ENCODE data around the gene RSPO4.
A peak's percentile ranks its signal among the peaks of the same experiment; 100 is the strongest.

The RSPO4 gene

DNA sequence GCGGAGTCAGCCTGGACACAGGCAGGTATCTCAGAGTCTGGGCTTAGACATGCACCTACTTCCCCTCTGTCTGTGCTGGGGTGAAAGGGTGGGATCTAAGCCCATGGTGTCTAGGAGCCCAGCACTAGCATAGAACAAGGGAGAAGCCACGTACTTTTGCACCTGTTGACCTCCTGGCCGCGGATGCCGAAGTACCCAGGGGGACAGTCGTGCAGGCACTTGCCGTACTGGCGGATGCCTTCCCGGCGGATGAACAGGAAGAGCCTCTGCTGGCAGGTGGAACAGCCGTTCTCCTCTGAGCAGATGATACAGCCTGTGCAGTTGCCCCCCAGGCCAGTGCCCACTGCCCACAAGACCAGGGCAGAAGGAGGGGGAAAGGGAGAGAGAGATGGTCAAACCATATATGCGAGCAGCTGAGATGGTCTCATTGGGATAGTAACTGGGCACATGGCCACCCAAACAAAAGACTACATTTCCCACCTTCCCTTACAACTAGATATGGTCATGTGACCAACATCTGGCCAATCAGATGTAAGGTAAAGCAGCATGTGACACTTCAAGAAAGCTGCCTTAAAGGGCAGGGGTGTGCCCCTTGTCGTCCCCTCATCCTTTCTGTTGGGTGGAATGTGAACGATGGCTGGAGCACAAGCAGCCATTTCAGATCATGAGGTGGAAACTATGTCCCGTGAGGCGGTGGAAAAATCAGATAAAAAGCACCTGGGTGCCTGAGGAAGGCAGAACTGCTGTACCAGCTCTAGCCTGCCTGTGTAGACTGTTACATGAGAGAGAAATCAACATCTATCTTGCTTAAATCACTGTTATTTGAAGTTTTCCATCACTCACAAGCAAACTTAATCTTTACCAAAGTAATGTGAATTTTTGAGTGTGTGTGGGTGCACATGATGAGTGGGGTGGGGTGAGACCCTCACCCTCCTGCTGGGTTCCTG lies 34.0 kb downstream of the RSPO4 start:
- no peak for DNase-seq

DNA sequence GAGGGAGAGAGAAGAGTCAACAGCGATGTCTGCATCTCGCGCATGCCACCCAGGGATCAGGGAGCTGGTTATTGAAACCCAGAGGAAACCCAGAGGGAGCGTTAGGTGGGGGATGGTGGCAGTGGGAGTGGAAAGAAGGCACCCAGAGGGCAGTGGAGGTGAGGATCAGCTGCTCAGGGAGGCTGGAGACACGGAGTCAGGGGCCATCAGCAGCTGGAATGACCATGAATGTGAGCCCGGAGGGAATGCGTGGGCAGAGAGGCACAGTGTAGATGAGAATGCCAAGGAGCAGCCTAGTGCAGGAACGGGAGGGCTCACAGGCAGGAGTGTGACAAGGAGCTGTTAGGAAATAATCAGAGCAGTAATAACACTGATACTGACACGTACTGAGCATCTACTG lies 36.2 kb downstream of the RSPO4 start:
- DNase-seq = no peak

DNA sequence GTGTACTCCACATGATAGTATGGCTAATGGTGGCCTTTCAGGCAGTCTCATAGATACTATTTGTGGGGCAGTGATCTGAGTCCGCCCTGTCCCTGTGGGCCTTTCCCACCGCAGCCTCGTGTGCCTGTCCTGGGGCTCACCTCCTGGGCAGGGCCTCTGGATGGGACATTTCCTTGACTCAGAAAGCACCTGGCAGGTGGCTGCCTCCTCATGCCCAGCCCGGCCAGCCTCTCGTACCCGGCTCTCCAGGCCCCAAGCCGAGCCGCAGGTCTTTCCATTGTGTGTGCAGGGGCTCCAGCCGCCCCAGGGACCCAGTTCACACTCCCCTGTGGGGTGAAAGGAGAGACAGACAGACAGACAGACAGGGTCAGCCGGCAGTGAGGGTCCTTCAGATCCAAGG lies 38.3 kb downstream of the RSPO4 start:
- DNase-seq = no peak

DNA sequence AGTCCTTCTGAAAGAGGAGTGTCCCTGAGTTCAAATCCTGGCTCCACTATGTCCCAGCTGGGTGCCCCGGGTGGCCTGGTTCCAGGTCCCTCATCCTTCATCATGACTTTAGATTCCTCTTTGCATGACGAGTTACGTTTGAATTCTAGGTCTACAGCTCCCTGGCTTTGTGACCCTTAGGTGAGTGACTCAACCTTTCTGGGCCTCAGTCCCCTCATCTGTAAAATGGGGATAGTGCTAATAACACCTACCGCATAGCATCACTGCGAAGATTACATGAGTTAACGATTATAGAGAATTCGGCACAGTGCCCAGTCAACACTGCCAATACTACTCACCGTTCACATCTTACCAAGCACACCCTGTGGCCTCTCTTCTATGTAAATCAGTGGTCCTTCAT lies 39.4 kb downstream of the RSPO4 start:
- DNase-seq = no peak

DNA sequence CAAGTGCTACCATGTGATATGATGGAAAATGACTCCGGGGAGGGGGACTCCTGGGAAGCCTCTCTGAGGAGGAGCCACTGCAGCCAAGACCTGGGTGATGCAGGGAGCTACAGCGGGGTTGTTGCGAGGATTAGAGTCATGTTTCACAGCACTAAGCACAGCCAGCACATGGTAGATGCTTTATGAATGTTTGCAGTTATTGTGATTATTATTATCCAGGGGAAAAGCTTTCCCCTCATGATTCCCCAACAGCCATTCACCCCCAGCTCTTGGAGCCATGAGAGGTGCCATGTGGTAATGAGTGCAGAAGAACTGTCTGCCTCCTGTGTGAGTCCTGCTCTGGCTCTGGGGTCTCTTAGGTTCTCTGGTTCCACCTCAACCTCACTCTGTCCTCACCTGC lies 39.9 kb downstream of the RSPO4 start:
- no peak for DNase-seq

DNA sequence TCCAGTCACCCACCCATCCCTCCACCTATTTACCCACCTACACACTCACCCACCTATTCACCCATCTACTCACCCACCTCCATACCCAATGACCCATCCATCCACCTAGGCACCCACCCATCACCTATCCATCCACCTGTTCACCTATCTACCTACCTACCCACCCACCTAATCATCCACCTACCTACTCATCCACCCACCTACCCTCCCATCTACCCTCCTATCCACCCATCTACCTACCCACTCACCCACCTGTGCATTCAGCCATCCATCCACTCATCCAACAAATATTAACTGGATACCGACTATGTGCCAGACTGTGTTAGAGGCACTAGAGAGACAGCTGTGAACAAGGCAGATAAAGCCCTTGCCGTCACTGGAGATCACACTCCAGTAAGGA lies 40.3 kb downstream of the RSPO4 start:
- no peak for DNase-seq

DNA sequence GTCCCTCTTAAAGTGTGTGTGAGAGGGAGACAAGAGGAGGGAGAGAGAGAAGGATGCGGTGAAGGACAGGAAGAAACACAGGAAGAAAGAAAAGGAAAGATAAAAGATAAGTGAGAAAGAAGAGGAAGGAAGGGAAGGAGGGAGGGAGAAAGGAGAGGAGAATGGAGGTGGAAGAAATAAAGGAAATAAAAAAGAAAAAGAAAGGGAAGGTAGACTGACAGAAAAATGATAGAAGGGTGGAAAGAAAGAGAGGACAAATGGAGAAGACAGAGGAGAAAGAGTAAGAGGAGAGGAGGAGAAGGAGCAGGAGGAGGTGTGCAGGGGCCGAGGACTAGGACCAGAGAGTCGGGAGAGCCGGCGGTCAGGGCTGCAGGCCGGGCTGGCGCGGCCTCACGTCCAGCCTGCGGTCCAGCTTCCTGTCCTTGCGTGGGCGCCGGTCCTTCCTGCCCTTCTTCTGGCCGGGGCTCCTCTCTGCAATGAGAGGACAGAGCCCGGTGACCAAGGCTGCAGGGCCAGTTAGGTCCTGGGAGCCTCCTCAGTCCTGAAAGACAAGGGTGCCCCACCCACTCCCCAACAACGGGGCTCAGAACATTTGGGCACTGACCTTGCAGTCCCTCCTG lies 42.0 kb downstream of the RSPO4 start:
- DNase-seq = no peak

DNA sequence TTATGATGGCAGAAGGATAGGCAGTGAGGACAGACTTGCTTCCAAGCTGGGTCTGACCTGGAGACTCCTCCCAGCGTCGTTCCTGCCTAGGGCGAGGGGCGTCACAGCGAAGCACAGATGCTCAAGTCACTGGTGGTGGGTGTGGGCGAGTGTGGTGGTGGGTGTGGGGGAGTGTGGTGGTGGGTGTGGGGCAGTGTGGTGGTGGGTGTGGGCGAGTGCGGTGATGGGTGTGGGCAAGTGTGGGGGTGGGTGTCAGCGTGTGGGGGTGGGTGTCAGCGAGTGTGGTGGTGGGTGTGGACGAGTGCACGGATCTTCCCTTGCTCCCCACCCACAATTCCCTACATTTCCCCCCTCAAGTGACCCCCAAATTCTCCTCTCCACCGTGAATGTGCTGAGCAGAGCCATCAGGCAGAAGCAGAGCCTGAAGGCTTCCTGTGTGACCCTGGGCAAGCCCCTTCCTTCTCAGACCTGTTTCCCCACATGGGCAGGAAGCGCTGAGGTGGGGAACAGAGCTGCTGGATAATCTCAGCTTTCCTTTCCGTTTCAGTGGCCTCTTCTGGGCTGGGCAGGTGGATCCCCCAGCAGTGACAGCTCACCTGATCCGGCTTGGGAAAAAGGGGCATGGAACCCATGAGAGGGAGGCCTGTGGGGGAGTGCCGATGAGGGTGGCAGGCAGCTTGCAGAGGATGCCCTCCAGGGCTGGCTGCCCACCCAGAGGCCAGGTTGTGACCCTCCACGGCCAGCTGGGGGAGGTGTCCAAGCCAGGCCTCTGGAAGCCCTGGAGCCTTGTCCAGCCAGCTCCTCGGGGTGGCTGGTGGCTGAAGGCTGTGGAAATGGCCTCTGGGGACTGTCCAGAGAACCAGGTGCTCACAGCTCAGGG lies 42.9 kb downstream of the RSPO4 start:
- DNase-seq = no peak

DNA sequence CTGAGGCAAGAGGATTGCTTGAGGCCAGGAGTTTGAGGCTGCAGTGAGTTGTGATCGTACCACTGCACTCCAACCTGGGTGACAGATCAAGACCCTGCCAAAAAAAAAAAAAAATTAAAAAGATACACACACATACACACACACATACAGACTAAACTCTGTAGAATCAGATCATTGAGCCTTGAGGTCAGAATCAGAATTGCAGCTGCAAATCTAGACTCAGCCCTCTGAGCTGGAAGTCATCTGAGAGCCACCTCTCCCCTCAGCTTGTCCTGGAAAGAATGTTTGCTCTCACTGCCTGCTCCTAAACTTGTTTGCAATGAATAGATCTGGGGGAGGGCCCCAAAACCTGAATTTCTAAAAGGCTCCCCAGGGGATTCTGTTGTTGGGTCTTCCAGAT lies 44.6 kb downstream of the RSPO4 start:
- no peak for DNase-seq

DNA sequence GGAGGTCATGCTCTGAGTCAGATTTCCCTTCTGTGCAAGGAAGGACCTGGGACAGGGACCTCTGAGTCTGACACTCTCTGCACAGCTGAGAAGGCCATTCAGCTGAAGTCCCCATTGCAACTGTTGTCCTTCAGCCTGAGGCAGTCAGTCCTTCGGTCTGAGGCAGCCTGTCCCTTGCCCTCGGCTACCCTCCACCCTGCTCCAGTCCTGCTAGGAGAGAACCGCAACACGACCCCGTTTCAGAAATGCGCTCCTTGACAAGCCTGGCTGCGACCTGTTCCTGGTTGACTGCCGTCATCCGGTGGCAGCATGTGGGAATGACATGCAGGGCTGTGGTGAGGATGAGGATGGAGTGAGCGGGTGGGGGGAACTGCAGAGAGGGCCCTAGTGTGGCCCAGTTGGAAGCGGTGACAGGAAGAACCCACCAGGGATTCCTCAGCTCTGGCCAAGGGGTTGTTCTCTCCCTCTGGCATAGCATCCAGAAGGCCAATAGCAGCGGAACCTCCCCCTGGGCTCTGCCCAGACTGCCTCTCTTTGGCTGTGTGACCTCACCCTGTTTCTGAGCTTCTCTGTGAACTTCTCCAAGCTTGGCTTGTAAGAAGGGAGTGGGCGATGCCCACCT lies 45.7 kb downstream of the RSPO4 start:
- DNase-seq = peak; percentile 32 to 45

DNA sequence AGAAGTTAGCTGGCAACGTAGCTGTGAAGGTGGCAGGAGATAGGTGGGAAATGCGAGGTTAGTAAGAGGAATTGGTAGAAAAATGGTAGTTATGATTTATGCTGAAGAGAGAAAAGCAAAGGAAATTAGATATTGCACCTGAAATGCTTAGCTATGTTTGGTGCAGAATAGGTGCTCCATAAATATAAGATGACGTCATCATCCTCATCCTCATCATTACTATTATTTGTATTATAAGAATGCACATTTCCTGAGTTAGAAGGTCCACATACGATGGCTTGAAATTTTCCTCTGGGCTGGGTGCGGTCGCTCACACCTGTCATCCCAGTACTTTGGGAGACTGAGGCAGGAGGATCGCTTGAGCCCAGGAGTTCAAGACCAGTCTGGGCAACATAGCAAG lies 46.5 kb downstream of the RSPO4 start:
- no peak for DNase-seq

DNA sequence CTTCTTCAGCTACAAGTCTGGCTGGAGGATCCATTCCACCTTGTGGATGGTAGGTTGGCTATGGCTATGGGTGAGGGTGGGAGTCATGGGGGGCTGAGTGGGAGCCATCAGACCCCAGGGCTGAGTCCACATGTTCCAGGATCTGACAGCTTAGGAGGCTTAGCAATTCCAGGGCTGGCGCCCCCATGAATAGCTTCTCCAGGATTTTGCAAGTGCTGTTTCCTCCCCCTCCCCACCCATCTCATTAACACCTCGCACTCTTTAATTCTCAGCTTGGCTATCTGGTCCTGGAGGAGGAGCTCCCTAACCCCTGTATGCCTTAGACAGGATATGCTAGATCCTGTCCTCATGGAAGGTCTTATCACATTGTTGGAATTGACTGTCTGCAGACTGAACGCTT lies 47.0 kb downstream of the RSPO4 start:
- DNase-seq = no peak

DNA sequence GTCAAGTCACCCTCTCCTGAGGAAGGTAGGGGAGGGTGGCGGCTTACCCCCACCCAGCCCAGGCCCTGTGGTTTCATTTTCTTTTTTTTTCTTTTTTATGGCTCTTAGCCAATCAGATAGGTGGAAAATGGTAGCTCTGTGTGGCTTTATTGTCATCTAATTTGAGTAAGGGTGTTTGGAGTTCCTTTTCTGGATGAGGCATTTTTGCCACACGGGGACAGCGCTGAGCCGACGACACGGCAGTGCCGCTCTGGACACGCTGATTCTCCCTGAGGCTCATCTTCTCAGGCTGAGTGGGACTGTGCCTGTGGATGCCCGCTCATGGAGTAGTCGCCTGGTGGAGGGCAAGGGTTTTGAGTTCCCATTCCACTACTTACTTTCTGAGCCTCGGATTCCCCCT lies 48.4 kb downstream of the RSPO4 start:
- no peak for DNase-seq

DNA sequence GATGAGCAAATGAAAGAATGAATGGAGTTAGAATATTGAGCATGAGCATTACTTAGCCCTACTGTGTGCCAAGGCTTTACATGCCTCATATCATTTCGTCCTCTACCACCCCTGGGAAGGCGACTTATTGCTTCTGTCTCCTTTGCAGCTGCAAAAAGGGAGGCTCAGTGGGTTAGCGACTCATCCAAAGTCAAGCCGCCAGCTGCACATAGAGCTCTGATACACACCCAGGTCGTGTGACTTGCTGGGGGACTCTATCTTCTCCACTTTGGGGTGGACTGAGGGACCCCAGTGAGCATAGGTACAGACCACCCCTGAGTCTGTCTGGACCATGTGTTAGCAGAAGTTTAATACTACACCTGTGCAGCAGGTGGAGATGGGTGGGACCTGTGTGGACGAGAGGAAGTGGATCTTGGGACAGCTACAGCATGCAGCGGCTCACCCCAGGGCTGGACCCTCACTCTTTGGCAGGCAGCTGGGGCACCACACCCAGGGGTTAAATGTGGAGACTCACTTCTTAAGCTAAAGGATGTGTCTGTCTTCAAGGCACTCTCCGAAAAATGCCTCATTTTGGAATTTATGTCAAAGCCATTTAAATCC lies 49.8 kb downstream of the RSPO4 start:
- DNase-seq = no peak

DNA sequence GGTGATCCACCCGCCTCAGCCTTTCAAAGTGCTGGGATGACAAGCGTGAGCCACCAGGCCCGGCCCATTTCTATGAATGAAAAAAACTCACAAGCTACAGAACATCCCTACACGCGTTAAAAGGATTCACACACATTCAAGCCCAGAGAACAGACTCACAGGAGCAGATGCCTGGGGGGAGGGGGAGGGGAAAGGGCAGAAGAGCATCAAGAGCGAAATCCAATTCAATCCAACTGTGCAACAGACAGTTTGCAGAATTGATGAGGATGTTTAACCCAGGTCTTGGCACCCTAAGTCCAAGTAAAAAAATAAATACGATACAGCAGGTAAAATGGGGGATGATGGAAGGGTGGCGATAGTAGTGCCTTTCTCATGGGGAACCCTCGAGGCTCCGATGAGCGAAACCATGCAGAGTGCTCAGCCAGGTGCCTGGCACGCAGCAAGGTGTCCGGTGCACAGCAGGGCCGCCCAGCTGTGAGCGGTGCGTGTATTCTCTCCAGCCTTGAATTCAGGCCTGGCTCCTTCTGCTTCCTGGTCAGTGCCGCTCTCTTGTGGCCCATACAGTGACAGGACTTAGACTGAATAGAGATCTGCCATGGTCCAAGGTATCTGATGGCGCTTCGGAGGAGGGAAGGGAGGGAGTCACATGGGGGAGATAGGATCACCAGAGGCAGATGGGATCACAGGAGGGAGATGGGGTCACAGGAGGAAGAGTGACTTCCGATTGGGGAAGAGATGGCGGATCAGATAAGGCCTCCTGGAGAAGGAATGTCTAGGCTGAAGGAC lies 50.5 kb downstream of the RSPO4 start:
- no peak for DNase-seq

DNA sequence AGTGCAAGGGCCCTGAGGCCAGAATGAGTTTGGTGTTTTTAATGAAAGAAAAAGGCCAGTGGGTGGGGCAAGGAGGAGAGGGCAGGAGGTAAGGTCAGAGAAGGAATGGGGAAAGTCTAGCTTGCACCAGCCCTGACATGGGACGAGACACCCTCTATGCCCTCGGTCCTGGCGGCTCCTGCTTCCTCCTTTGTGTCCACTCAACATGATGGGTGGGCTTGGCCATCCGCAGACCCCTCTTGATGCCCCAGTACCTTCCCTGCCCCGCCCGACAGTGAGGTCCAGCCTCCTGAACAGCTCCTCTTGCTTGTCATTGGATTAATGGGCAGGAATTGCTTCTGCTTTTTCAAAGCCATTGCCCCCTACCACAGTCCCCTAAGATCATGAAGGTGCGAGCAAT lies 52.4 kb downstream of the RSPO4 start:
- DNase-seq = no peak

DNA sequence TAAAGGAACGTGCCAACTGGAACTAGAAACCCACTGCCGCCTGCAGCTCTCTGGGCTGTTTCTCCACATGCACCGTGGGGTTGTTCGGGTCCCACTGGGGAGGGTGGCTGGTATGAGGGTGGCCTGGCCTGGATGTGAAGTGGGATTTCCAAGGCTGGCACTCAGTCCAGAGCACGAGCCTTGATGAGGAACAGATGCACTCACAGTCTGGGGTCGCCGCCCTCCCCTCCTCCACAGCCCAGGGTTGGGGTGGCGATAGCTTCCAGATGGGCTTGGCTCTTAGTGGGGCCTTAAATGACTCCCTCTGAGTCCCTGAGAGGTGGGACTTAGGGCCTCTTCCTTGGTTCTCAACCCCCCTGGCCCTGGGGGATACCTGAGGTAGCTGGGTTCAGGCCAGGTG lies 55.3 kb downstream of the RSPO4 start:
- no peak for DNase-seq

DNA sequence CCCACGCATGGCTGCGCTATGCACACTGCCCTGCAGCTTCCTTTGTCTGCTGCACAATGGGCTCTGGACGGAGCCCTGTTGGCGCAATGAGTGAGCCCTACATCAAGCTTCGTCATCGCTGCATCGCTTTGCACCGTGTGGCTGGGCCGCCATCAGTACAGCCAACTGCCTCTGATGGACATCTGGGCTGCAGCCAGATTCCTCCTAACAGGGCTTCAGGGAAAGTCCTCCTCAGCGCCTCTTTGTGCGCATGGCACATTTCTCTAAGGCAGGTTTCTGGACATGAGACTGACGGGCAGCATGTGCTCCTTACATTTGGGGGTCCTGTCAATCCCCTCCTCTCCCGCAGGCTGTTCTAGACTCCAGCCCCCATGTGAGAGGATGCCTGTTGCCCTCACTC lies 56.3 kb downstream of the RSPO4 start:
- no peak for DNase-seq

DNA sequence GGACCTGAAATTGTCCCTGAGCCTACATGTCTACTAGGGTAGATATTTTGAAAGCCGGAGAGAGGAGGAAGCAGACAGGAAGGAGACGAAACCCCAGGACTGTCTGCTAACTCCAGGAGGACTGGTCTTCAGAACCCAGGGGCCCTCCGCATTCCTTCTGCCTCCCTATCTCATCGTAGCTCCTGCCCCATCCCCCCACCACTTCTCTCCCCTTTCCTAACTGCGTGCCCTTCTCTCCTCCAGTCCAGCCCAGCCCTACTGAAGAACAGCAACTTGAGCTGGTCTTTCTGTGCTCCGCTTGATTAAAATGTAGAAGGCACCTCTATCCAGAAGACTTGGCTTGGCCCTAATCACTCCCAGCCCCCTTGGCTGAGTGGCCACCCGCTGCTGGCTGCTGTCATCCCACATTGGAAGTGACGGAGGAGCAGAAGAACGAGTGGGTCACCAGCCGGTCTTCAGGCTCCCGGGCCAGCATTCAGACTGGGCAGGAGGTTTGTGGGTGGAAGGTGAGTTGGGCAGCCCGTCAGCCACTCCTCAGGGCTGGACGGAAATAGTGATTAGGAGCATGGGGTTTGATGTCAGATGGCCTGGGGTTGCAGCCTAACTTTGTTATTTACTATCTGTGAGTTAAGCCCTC lies 57.2 kb downstream of the RSPO4 start:
- no peak for DNase-seq

DNA sequence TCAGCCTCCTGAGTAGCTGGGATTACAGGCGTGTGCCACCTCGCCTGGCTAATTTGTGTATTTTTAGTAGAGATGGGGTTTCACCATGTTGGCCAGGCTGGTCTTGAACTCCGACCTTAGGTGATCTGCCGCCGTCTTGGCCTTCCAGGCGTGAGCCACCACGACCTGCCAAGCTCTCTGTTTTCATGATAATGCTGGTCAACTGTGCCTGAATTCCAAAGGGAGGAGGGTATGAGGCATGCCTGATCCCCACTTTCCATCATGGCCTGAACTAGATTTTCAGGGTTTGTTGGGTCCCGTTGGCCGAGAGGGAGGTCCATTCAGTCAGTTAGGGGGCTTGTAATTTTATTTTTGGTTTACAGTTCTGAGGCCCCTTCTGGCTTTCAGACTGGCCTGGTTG lies 58.0 kb downstream of the RSPO4 start:
- no peak for DNase-seq

DNA sequence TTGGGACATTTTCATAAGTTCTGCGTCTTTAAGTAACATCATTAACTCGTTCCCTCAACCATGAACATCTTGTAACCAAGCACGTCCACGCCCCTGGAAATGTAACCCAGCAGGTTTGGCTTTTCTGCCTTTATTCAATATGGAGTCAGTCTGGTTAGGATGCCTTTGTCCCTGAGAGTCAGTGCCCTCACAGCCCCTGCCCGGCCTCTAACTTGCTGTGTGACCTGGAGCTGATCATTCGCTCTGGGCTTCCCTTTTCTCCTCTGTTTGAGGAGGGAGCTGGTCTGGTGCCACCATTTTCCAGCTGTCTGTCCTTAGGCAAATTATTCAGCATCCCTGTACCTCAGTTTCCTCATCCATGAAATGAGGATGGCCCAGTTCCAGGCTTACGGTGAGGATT lies 59.5 kb downstream of the RSPO4 start:
- DNase-seq = no peak

Measured in AML-193 (cell line).